Measurements from ENCODE around the gene PLPPR5.

The PLPPR5 gene

GRCh38 chr1:98849969-98850636 is 154.6 kb downstream of the PLPPR5 start:
- no peak for DNase-seq (ENCODE audit: low spot score)

GRCh38 chr1:98842241-98842640 is 162.4 kb downstream of the PLPPR5 start:
- no peak for DNase-seq (ENCODE audit: low spot score)

Small RNA genes lying within 50 kb of the gene (small RNA-seq; reads per million reads assigned to genes)
- gene AL445433.1, result 0 reads per million in 2 experiments
